GM21619 (cell line): ENCODE measurements around the gene LEFTY1.
"Not testable (repeated sequence)": the region's sequence is repeated elsewhere in the genome, so short reads cannot be mapped to it uniquely, and the experiment has no call there.

Experiments
- ATAC-seq: cut with Tn5 transposase; IDR thresholded peaks from one replicate; pipeline ENCODE4 v1.9.1; 2021; ENCODE audit not compliant: unreplicated experiment

The LEFTY1 gene

DNA sequence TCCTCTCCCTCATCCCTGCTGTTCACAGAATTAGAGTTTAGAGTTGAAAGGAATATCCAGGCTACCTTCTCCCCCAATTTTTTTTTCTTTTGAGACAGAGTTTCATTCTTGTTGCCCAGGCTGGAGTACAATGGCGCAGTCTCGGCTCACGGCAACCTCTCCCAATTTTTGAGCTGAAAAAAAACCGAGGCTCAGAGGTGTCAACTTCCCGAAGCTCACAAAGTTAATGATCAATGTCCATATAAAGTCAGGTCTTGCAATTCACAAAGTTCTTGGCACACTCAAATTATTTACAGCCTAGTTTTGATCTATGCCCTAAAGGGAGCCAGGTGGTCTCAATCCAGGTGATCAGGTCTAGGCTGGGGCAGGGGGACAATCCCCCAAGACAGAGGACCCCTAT lies 797 bp upstream of the LEFTY1 start:
- no peak for ATAC-seq

DNA sequence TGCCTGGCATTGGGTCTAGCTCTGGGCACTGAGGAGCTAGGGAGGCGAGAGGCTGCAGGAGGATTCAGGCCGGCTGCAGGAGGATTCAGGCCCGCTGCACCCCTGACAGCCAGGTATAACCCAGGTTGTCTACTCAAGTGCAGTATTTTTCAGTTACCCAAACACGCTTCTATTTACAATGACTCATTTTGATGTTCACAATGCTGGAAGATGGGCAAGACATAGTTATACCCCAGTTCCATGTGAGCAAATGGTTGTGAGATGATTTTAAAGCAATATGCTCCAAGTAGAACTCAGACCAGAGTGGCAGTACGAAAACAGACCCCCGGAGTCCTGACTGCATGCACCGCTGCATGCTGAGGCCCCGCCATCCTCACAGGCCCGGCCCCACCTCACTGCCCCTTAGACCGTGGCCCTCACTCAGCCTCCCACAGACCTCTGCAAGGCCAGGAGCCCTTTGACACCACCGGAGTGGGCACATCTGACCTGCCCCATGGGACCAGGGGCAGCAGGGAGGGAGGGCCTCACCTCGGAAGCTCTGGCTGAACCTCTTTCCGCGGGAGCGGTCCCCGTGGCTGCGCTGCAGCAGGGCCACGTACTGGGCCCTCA lies 553 bp downstream of the LEFTY1 start:
- no peak for ATAC-seq

DNA sequence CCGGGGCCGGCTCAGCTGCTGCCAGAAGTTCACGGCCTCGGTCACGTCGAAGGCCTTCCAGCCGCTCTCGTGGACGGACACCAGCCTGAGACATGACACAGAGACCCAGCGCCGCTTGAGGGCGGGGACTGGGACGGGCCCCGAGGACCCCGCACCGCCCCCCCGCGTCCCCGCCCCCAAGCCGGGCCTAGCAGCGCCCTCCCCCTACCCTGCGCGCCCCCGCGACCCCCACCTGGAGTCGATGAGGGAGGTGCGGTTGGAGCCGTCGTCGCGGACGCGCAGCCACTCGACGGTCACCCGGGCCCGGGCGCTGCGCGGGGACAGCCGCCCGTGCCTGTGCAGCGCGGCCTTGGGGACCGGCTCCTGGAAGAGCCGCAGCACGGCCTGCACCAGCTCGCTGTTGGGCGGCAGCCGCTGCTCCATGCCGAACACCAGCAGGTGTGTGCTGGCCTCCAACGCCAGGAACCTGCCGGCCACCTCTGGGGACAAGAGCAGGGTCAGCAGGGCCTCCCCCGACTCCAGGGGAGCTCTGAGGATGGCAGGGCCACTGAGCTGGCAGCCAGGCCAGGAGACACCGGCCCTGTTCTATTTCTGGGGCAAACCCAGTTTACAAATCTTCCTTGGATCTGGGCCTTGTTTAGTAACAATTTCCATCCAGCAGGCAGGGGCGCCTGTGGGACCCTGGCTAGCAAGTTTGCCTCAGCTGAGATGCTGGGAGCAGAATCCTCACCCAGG lies 1.2 kb downstream of the LEFTY1 start:
- ATAC-seq: not testable (repeated sequence)

DNA sequence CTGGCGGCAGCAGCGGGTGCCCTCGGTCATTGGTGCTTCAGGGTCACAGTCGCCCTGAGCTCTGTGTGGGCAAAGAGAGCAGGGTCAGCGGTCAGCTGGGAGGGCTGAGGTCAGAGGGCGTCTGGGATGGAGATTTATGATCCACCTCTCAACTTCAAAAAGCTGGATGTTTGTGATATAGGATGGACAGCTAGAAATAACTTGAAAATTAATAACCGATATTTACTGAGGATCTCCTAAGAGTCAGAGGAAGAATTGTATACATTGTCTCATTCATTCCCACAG lies 2.0 kb downstream of the LEFTY1 start:
- ATAC-seq: no peak

DNA sequence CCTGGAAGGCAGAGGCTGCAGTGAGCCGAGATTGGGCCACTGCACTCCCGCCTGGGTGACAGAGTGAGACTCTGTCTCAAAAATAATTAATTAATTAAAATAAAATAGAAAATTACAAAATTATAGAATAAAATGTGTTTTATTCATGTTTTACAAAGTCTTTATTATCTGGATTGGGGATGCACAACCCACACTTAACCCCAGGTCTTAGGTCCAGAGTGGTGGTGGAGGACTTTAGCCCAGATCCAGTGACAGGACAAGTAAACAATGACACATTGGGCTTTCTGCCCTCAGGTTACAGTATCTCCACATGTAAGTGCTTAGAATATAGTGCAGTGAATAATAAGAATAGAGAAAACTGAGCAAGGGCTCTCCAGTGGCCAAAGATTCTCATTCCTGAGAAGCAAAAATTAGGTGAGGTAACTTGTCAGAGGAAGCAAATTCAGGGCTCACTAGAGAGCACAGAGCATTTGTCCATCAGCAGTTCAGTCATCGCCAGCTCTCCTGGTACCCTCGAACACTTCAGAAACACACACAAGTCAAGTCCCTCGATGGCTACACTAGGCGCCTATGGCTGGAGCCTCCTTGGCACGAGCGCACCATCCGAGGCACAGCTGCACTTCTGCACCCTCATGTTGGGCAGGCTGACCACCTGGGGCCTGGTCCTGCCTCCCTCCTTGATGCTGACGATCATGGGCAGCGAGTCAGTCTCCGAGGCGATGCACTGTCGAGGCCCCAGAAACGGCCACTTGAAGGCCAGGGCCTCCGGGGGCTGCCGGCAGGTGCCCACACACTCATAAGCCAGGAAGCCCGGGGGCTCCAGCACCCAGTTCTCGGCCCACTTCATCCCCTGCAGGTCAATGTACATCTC lies 2.6 kb downstream of the LEFTY1 start:
- no peak for ATAC-seq

DNA sequence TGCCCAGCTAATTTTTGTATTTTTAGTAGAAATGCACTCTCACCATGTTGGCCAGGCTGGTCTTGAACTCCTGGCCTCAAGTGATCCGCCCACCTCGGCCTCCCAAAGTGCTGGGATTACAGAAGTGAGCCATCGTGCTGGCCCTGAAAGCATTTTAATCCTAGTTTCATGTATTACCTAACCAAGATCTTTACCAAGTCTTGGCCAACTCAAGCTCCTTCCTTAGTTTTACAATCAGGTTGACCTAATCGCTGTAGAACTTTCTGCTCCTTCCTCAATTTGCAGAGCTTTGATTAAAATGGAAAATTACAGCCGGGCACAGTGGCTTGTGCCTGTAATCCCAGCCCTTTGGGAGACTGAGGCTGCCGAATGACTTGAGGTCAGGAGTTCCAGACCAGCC lies 3.6 kb downstream of the LEFTY1 start:
- ATAC-seq: no peak

DNA sequence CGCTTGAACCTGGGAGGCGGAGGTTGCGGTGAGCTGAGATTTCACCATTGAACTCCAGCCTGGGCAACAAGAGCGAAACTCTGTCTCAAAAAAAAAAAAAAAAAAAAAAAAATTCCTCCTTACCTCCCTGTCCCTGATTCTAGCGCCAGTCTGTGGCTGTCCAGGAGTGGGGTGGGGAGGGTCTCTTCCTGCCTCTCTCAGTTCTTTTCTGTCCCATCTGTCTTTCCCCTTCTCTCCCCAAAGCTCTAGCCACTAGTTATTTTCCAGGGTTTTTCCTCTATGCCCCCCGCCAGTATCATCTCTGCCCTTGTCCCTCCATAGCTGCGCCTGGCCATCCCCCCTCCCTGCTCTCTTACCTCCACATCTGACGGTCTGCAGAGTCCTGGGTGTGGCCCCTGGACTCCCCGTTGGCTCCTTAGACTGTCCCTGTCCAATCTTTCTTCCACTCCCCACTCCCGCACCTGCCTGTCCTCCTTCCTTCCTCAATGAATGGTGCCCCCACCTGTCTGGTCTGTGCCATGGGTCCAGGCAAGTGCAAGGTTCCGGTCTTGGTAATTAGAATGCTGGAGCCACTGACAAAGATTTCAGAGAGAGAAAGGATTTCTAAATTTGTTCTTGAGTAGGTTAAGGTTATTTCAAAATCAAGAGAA lies 5.2 kb downstream of the LEFTY1 start:
- ATAC-seq: no peak

DNA sequence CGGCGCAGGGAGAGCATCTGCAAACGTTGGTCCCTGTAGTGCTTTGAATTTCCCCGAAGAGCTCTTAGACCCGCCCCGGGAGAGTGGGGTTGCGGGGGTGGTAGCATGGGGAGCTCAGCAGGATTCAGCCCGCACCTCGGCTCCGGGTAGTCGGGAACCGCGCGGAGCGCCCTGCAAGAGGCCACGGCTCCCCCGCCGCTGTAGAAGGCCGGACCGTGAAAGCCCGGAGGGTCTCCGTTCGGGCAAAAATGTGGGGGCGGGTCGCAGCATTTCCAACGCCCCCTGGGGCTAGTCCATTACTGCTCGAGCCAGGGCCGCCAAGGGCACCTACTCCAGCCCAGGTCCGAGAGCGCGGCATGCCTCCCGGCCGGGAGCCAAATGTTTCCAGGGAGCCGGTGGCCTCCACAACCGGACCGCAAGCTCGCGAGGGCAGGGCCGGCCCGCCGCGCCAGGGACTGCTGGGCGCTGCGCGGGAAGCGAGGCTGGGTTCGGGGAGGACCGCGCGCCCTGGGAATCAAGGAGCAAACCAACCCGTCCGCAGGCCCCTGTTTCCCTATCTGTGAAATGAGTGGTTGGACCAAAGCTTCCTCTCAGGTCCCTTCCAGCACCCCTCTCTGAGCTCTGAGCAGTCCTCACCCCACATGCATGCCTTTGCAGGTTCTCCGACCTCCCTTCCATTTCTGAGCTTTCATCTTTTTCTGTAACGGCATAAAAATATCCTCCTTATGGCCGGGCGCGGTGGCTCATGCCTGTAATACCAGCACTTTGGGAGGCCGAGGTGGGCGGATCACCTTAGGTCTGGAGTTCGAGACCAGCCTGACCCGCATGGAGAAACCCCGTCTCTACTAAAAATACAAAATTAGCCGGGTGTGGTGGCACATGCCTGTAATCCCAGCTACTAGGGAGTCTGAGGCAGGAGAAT lies 6.0 kb downstream of the LEFTY1 start:
- peak; percentile 31 for ATAC-seq

DNA sequence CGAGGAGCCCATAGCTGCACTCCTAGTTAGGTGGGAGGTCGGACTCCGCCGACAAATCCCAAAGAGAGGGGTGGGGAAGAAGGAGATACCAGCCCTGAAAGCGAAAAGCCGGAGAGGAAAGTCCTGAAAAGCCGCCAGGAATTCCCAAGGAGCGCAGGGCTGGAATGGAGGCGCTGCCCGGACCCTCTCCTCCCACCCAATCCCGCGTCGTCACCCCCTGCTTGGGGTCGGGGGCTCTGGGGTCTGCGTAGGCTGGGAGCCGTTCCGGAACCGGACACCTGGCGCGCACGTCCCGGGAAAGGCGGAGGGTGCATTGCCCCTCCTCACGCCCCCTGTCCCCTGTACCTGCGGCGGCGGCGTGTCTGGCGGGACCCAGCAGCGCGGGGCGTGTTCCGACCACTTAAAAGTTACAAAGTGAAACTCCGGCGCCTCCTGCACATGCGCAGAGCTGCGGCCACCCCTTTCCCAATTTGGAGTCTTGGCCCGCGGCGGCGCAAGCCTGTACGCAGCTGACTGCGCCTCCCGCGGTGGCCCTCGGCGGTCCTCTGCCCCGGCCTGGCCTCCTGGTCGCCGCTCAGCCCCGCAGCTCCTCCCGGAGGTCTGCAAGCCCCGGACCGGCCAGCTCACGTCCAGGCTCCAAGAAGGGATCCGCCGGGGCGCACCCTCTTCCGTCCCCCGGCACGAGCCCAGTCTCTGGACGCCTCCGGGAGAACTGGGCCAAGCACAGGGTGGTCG lies 6.8 kb downstream of the LEFTY1 start, which contains the start of gene TMEM63A:
TMEM63A (minus strand) TSS at position 422 of the 735 bp plus-strand sequence. CDS start 4,800 bp downstream, outside the sequence.
- ATAC-seq: peak; percentile 68

DNA sequence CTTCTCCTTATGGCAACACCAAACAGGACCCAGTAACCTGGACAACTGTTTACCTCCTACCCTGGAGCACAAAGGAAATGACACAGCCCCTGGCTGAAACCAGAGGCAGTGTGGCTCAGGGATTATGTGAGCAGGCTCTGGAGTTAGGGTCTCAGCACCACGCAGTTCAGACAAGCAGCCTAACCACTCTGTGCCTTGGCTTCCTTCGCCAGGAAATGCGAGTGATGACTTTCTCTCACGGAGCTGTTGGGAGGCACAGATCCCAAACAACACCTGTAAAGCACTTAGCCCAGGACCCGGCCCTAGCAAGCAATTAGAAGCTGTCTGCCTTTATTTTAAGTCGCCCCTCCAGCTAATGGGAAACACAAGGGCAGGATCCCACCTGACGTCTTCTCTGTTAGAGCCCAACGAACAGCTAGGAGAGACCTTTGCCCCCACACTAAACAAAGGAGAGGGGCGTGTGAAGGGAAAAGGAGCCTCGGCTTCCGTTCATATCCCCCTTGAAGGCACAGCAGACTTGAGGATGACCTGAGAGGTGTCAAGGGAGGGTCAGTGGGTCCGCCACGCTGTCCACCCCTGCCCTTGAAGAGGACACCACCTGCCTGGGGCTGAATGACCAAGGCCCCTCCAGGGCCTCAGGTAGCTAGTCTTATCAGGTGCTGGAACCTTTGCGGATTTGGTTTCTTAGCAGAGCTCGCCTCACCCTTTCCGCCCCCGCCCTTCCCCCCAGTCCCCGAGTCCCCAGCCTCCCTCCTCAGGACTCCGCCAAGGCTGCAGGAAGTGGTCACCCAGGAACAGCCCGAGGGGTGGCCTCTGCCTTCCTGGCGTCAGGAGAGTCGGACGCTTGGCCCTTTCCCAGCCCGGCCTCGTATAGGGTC lies 7.6 kb downstream of the LEFTY1 start:
- no peak for ATAC-seq

DNA sequence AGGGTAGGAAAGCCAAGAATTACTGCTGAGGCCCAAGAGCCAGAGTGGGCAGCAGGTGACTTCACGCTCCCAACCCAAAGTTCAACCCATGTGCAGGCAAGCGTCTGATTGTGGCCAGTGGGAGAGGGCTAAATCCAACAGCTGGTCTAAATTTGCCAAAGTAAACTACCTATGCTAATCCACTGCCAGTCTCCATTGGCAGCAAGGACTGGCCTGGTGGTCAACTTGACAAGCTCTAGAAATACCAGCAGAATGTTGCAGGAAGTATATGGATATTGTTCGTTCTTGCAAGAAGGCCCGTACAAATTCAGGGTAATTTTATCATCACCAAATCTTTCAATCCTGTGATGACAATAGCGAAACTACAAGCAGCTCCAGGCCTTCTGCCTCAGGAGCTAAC lies 8.3 kb downstream of the LEFTY1 start:
- ATAC-seq: no peak

DNA sequence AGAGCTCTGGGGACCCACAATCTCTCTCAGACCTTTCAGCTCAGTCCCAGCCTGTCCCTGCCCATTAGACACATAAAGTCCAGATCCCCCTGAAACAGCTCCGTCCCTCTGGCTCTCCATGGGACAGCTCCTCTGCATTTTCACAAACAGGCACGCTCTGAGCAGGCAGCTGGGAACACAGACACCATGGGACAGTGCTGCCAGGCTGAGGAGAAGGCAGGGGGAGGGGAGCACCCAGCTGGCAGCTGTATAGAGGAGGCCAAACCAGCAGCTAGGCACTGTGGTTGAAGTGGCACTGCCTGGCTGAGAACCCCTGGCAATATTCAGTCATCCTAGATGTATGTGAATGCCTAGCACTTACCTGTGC lies 8.7 kb downstream of the LEFTY1 start:
- no peak for ATAC-seq

DNA sequence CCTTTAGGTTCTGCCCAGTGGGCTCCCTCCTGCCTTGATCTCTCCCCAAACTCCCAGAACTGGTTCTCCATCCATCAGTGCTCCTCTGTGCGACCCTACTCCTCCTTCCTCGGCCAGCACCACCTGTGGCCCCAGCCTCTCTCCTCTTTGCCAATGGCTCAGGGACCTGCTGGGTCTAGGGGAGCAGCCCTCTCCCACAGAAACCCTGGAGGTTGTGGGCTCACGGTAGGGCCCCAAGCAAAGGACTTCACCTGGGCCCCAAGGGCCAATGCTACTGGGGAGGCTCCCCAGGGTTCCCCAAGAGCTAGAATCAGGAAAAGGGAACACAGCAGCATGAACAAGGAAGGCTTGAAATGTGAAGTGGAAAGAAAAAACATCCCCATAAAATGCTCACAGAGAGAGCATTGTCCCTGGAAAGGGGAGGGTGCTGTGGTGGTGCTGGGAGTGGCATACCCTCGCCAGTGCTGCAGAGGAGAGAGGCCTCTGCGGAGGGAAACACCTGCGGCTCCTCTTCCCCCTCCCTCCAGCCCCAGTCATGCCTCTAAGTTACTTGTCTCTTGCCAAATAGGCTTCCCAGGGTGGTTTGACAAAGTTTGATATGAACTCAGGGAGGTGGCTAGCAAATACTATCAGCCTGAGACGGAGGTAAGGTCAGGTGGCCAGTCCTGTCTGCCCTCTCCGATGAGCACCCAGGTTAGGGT lies 9.3 kb downstream of the LEFTY1 start:
- no peak for ATAC-seq

DNA sequence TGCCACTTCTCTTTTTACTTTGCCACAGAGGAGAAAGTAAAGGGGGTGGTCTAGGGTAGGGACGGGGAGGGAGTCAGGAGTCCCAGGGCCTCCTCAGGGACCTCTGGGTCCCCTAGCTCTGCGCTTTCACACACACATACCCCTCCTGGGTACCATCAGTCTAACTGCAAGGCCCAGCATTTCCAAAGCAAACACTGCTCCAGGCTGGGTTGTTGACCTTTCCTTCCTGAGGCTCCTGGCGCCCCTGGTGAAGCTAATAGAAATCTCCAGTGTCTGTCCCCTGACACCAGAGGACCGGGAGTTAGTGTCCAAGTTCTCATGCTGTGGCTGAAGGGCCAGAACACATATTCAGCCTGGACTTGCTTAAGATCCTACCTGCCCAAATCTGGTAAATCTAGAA lies 10.7 kb downstream of the LEFTY1 start:
- ATAC-seq: no peak

DNA sequence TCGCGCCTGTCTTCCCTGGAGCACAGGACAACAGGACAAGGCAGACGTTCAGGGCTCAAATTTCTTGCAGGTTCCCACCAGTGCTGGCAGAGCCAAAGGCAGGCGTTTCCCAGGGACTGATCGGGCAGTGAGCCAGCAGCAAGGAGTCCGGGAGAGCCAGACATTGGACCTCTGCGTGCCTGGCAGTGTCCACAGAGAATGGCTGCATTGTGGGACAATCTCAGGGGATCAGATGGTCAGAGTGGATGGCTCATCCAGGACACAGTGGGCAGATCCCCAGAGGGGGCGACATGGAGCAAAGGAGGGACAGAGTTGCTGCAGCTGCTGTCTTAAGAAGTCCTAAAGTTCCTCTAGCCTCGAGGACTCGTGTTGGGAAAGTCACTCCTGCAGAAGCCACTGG lies 11.4 kb downstream of the LEFTY1 start:
- ATAC-seq: no peak

DNA sequence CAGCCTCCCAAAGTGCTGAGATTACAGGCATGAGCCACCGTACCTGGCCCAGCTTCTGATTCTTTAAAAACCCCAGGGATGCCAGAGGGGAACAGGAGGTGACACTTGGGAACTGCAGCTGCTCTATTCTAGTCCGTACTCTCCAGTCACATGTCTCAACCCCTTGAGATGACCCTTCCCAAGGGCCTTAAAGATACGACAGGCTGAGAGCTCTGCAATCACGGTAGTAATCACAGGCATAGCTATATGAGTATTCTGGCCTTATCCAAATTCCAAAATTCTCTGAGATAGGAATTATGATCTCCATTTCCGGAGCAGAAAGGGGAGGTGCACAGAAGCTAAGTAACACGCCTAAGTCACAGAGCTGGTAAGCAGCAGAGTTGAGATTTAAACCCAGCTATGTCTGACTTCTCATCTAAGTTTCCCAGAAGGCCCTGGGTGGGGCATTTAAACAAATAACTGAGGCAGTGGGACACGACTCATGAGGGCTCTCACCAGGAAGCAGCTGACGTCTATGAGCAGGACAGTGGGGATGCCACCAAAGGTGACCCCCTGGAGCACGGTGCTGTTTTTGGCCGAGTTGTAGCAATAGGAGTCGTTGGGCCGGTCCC lies 11.9 kb downstream of the LEFTY1 start:
- ATAC-seq: no peak

DNA sequence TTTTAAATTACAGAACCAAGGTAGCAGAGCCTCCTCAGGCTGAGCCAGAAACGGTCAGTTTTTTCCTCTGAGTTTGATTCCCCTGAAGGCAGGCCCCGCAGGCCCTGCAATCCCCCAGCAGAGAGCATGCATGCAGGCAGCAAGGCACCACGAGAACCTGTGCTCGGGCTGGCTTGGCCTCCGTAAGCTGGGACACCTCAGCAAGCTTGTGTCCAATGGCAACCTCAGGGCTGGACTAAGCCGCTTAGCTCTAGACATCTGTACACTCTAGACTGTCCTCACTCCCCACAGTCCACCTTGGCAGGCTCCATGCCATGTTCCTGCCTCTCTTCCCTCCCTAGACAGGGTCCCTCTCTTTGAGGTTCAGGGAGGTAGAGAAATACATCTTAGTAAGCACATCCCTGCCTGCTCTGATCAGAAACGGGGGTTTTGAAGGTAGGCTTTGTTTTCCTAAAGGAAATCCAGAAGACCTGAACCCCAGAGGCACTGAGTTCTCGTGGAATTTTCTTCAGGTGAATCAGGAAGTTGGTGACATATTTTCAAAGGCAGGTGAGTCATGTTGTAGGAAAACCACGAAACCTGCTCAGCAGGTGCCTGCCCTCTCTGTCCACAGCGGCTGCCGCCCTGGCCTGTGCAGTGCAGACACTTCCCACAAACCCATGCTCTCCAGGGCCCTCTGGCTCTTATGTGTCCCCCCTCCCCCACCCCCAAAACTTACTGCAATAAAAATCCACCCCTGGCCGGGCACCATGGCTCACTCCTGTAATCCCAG lies 13.7 kb downstream of the LEFTY1 start:
- ATAC-seq: no peak
